MCF 10A (cell line): ENCODE measurements around the gene MPZL3. TPM values are rescaled to one million over a fixed set of nuclear protein-coding genes. Genes with fewer than 3 reads are reported as not detected.

ENCODE experiments used
- BruUV-seq: library from RNA; stranded (reverse); fragments of 400-500 nt; replicated peaks from 2 replicates; lab custom pipeline; 2021; lab: Mats Ljungman, UMichigan
- CTCF ChIA-PET: fragments of 300-600 bp; sonication (Branson Sonifier 250); formaldehyde crosslinking; extraction: SDS; loops from one replicate; lab custom pipeline; 2021; ENCODE audit warnings: antibody characterized with exemption, inconsistent platforms; lab: Yijun Ruan, JAX
- POLR2A ChIA-PET: fragments of 300-600, 350-650 bp; sonication (Branson Sonifier 250); formaldehyde crosslinking; extraction: SDS; loops from one replicate; lab custom pipeline; 2020; ENCODE audit warnings: antibody characterized with exemption, inconsistent platforms; lab: Yijun Ruan, JAX
- DNase-seq: peaks from one replicate; pipeline ENCODE4 v3.0.0-alpha.2; 2018; ENCODE audit not compliant: unreplicated experiment
- H3K27ac Mint-ChIP-seq: one replicate; pipeline ENCODE4 v1.8.0; 2022; ENCODE audit warnings: mild to moderate bottlenecking, low read depth, mixed read lengths; ENCODE audit not compliant: unreplicated experiment
- H3K27me3 Mint-ChIP-seq: one replicate; pipeline ENCODE4 v1.8.0; 2022; ENCODE audit warnings: mixed read lengths; ENCODE audit not compliant: insufficient read depth, unreplicated experiment
- H3K36me3 Mint-ChIP-seq: one replicate; pipeline ENCODE4 v1.8.0; 2022; ENCODE audit warnings: mild to moderate bottlenecking, moderate library complexity, mixed read lengths; ENCODE audit not compliant: insufficient read depth, unreplicated experiment
- H3K4me1 Mint-ChIP-seq: one replicate; pipeline ENCODE4 v1.8.0; 2022; ENCODE audit warnings: mixed read lengths; ENCODE audit not compliant: insufficient read depth, unreplicated experiment
- H3K4me3 Mint-ChIP-seq: one replicate; pipeline ENCODE4 v1.8.0; 2022; ENCODE audit warnings: mild to moderate bottlenecking, moderate library complexity, mixed read lengths; ENCODE audit not compliant: unreplicated experiment
- H3K9me3 Mint-ChIP-seq: one replicate; pipeline ENCODE4 v1.8.0; 2022; ENCODE audit warnings: mixed read lengths; ENCODE audit not compliant: unreplicated experiment
- CTCF ChIP-seq: fragments of 200-600 bp; IDR thresholded peaks from one replicate; pipeline ENCODE4 v1.8.0; 2022; ENCODE audit warnings: antibody characterized with exemption, mild to moderate bottlenecking; ENCODE audit not compliant: unreplicated experiment
- intact Hi-C: fragments of 100-400 bp; cut with micrococcal nuclease; formaldehyde crosslinking; loops from 2 replicates; pipeline ENCODE4 v1.14.1; 2022
- total RNA-seq: library from RNA; stranded (reverse); gene quantifications from 2 replicates; pipeline ENCODE4 v1.2.3, GENCODE V29; 2022

MPZL3 gene
- total RNA-seq, 1 experiment from 2014 or later, result 11.9 TPM

GRCh38 chr11:118213201-118213600 is 39.0 kb downstream of the MPZL3 start:
- ChIA-PET POLR2A (no interaction called here), CTCF (interaction anchor here (0.6 to 2.6 kb wide), 3 partner anchors 15 to 92 kb away, joined by 3 to 18 read pairs (median 4); no protein-coding TSS in a partner anchor)
- Mint-ChIP-seq H3K27me3 (peaks cover 52% of the 10 kb centered on the region), H3K27ac (no peak overlapping the region), H3K4me3 (no peak overlapping the region), H3K9me3 (no peaks in the 10 kb centered on the region), H3K4me1 (no peaks in the 10 kb centered on the region), H3K36me3 (no peaks in the 10 kb centered on the region)
- no peak for DNase-seq
- intact Hi-C loops, result no loop called here
- no TSS peak for BruUV-seq
- no peak for TF ChIP-seq CTCF

GRCh38 chr11:118212781-118213191 is 39.4 kb downstream of the MPZL3 start:
- Mint-ChIP-seq H3K9me3 (no peaks in the 10 kb centered on the region), H3K4me3 (no peak overlapping the region), H3K27ac (no peak overlapping the region), H3K4me1 (no peaks in the 10 kb centered on the region), H3K36me3 (no peaks in the 10 kb centered on the region), H3K27me3 (peaks cover 56% of the 10 kb centered on the region)
- intact Hi-C loops, result no loop called here
- DNase-seq, result no peak
- CTCF ChIA-PET, result interaction anchor here (1.0 to 2.6 kb wide), 2 partner anchors 14 to 83 kb away, joined by 4 to 18 read pairs; no protein-coding TSS in a partner anchor
- no peak for TF ChIP-seq CTCF
- BruUV-seq, result no TSS peak
- POLR2A ChIA-PET, result no interaction called here

- no peaks in the 10 kb centered on the region for H3K9me3 Mint-ChIP-seq
- ChIA-PET POLR2A (interaction anchor here (1.9 to 2.2 kb wide), 2 partner anchors 39 to 52 kb away, joined by 11 to 12 read pairs; partner anchors contain the start of genes MPZL2 and MPZL3), CTCF (interaction anchor here (0.6 to 1.5 kb wide), 7 partner anchors 14 to 891 kb away, joined by 3 to 15 read pairs (median 3); no protein-coding TSS in a partner anchor)
- intact Hi-C loops, result no loop called here
- H3K27ac Mint-ChIP-seq, result no peak overlapping the region
- H3K4me1 Mint-ChIP-seq, result no peaks in the 10 kb centered on the region
- peaks cover 60% of the 10 kb centered on the region for H3K27me3 Mint-ChIP-seq
- DNase-seq, result no peak
- H3K4me3 Mint-ChIP-seq, result no peak overlapping the region
- no peaks in the 10 kb centered on the region for H3K36me3 Mint-ChIP-seq
- TF ChIP-seq CTCF, result no peak
- no TSS peak for BruUV-seq
Measured at GRCh38 chr11:118212131-118212725, 39.9 kb downstream of the MPZL3 start.

- H3K4me3 Mint-ChIP-seq, result no peak overlapping the region
- no TSS peak for BruUV-seq
- no peaks in the 10 kb centered on the region for H3K4me1 Mint-ChIP-seq
- POLR2A ChIA-PET, result interaction anchor here (0.9 to 2.2 kb wide), 3 partner anchors 11 to 53 kb away, joined by 4 to 12 read pairs (median 11); partner anchors contain the start of genes MPZL2 and MPZL3
- CTCF ChIA-PET, result interaction anchor here (0.7 to 1.5 kb wide), 7 partner anchors 10 to 89 kb away, joined by 3 to 15 read pairs (median 3); no protein-coding TSS in a partner anchor
- peaks cover 60% of the 10 kb centered on the region for H3K27me3 Mint-ChIP-seq
- peak; percentile 38 for DNase-seq
- H3K27ac Mint-ChIP-seq, result no peak overlapping the region
- H3K9me3 Mint-ChIP-seq, result no peaks in the 10 kb centered on the region
- intact Hi-C loops, result no loop called here
- no peak for TF ChIP-seq CTCF
- no peaks in the 10 kb centered on the region for H3K36me3 Mint-ChIP-seq
Measured at GRCh38 chr11:118211006-118211405, 41.2 kb downstream of the MPZL3 start.
